ENCODE data around the gene AHRR.
"Not testable (repeated sequence)": the region's sequence is repeated elsewhere in the genome, so short reads cannot be mapped to it uniquely, and the experiment has no call there.

DNA sequence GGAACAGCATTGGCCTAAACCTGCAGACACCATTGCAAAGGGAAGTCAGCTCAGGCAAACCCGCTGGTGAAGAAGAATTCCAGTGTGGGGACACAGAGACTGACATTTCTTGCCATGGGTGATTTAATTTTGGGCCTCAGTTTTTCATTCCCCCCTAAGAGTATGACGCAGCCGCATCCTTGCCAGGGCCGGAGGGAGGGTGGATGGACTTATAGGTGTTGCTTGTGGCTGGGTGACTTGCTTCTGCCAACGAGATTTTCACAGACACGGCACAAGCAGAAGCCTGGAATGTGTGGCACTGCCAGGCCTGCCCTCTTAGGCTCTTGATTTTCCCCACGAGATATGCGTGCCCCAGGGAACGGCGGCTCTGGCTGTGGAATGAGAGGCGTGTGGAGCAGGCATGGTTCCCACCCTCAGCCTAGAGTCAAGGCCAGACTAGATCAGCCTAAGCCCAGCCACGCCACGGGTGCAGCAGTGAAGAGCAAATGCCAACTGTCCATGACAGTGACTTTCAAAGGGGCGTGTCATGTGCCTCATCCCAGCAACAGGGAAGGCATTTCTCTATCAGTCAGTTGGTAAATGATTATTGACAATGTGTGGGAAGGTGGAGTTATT, 42.4 kb upstream of the AHRR start:
- TF ChIP-seq ZSCAN29 (IDR thresholded peaks at IDR 0.05); POLR2A (IDR thresholded peaks at IDR 0.05; ENCODE audit: low read depth, low read length); EZH2 (IDR thresholded peaks at IDR 0.05; ENCODE audit: borderline replicate concordance, control insufficient read depth, low read depth, low read length); FOXM1 (IDR thresholded peaks at IDR 0.05; ENCODE audit: low read depth, low read length): not testable (repeated sequence)

Measured in GM12878 (cell line).